Measurements from ENCODE around the gene SORCS3. TPM values are rescaled to one million over a fixed set of nuclear protein-coding genes. Genes with fewer than 3 reads are reported as not detected.

Gene SORCS3
- total and polyA plus RNA-seq, 10 of the 15 experiments (the other 5 are each of a cell fraction or from before 2014, with no cell fraction given), result 0.01 to 0.04 (median 0.02) TPM; not detected in 7

- no peak for TF ChIP-seq BCLAF1 (IDR thresholded peaks at IDR 0.05)
- no peak for TF ChIP-seq MXI1 (IDR thresholded peaks at IDR 0.05; ENCODE audit: low read depth, low read length)
- no peak for TF ChIP-seq FOXM1 (IDR thresholded peaks at IDR 0.05; ENCODE audit: low read depth, low read length)
- no peak for TF ChIP-seq SP1 (IDR thresholded peaks at IDR 0.05; ENCODE audit: low read depth, low read length)
- TF ChIP-seq ETV6 (conservative IDR thresholded peaks at IDR 0.05 in 1 of 2, IDR thresholded peaks at IDR 0.05 in 1 of 2; ENCODE audit: borderline replicate concordance in 1 of 2, low read depth in 1 of 2), result no peak
- no peak for TF ChIP-seq MLLT1 (IDR thresholded peaks at IDR 0.05)
Measured at GRCh38 chr10:105112862-105113261, 471.8 kb downstream of the SORCS3 start (continued).

GRCh38 chr10:105113666-105114065 is 472.6 kb downstream of the SORCS3 start:
- Histone ChIP-seq H3K27me3 (replicated peaks in 1 of 2; ENCODE audit: control insufficient read depth in 2 of 2, insufficient read depth in 2 of 2, low read length in 1 of 2) (no peaks in the 10 kb centered on the region), H3K79me2 (ENCODE audit: control insufficient read depth, insufficient read depth, low read length) (no peaks in the 10 kb centered on the region), H3K9ac (ENCODE audit: control insufficient read depth, insufficient read depth, low read length) (no peak overlapping the region), H3K4me3 (no peak overlapping the region), H3K4me2 (ENCODE audit: control insufficient read depth, insufficient read depth) (no peak overlapping the region), H3K27ac (ENCODE audit: control insufficient read depth, insufficient read depth) (no peak overlapping the region), H4K20me1 (ENCODE audit: control insufficient read depth, insufficient read depth) (no peaks in the 10 kb centered on the region), H3K9me3 (replicated peaks; ENCODE audit: control insufficient read depth, insufficient read depth, low read length) (no peaks in the 10 kb centered on the region), H3K4me1 (ENCODE audit: control insufficient read depth, insufficient read depth, low read length) (no peaks in the 10 kb centered on the region), H2AFZ (ENCODE audit: control insufficient read depth, low read depth, low read length) (no peak overlapping the region), H3K36me3 (ENCODE audit: control insufficient read depth in 2 of 2, insufficient read depth in 2 of 2, low read length in 1 of 2) (no peaks in the 10 kb centered on the region)
- ATAC-seq (no peak), FAIRE-seq (no peak), DNase-seq (ENCODE audit: low read depth, low spot score) (no peak)
- no TSS peak for BruUV-seq (replicated peaks)
- intact Hi-C loops (cut with micrococcal nuclease; ENCODE audit: unreplicated experiment) (no loop called here), in situ Hi-C loops (cut with MboI) (no loop called here)
- 2% methylated on average over 3 of the region's 3 CpGs for WGBS (ENCODE audit: insufficient coverage, insufficient replicate concordance, low lambda C conversion rate, missing lambda C conversion rate)
- ChIA-PET POLR2A (no interaction called here), RAD21 (ENCODE audit: unreplicated experiment) (no interaction called here), SMC1A (ENCODE audit: uncharacterized antibody, unreplicated experiment) (no interaction called here), CTCF (no interaction called here)
- TF ChIP-seq ELK1 (IDR thresholded peaks at IDR 0.05; ENCODE audit: low read depth, low read length) (no peak), RELA (IDR thresholded peaks at IDR 0.05; ENCODE audit: borderline replicate concordance, partially characterized antibody) (no peak), PKNOX1 (IDR thresholded peaks at IDR 0.05) (no peak), ZNF622 (IDR thresholded peaks at IDR 0.05) (no peak), YBX1 (IDR thresholded peaks at IDR 0.05) (no peak), SMC3 (IDR thresholded peaks at IDR 0.05; ENCODE audit: borderline replicate concordance, low read length) (no peak), NFYB (IDR thresholded peaks at IDR 0.05; ENCODE audit: insufficient read depth, low read depth, low read length) (no peak), NRF1 (conservative IDR thresholded peaks at IDR 0.05; ENCODE audit: low read depth, low read length) (no peak), PML (IDR thresholded peaks at IDR 0.05; ENCODE audit: low read length) (no peak), NFXL1 (IDR thresholded peaks at IDR 0.05; ENCODE audit: borderline replicate concordance) (no peak), RAD51 (IDR thresholded peaks at IDR 0.05) (no peak), IKZF2 (IDR thresholded peaks at IDR 0.05) (no peak)

Measured in GM12878 (cell line).